B cell (primary cell): ENCODE measurements around the gene INCA1. TPM values are rescaled to one million over a fixed set of nuclear protein-coding genes. Genes with fewer than 3 reads are reported as not detected.
A peak's percentile ranks its signal among the peaks of the same experiment; 100 is the strongest.

Source experiments
- ATAC-seq: fragments of 200-7000 bp; cut with Tn5 transposase; one replicate; pipeline ENCODE4 v1.10.0; 2021; ENCODE audit warnings: low read depth, mild to moderate bottlenecking, moderate number of reproducible peaks, moderate library complexity
- CTCF ChIA-PET: fragments of 350-600 bp; sonication (Branson Sonifier 250); formaldehyde crosslinking; loops from one replicate; lab custom pipeline; 2021; ENCODE audit warnings: antibody characterized with exemption, inconsistent platforms; lab: Charles Lee
- POLR2A ChIA-PET: fragments of 350-600 bp; sonication (Branson Sonifier 250); formaldehyde crosslinking; loops from one replicate; lab custom pipeline; 2021; ENCODE audit warnings: antibody characterized with exemption; lab: Charles Lee
- DNase-seq: peaks from one replicate; pipeline ENCODE4 v3.0.0; 2013
- H2AFZ ChIP-seq: 2 replicates; pipeline ENCODE4 v1.6.1; 2012; ENCODE audit warnings: mild to moderate bottlenecking, low read depth, low read length; ENCODE audit not compliant: insufficient read depth, poor library complexity, severe bottlenecking
- H3K27ac ChIP-seq, 2 donors: 1 replicate in 1 of 2; 2 replicates in 1 of 2; pipeline ENCODE4 v1.5.1; 2012 to 2013; ENCODE audit warnings: low read length in 2 of 2, mild to moderate bottlenecking in 2 of 2, moderate library complexity in 1 of 2
- H3K27me3 ChIP-seq, 4 experiments: fragments of 200-600 bp in 1 of 4; sonication (generic) in 1 of 4; replicated peaks in 1 of 4; 1 replicate in 2 of 4; 2 replicates in 2 of 4; pipeline versions ENCODE4 v1.6.1 to v1.7.0; 2013 to 2016; ENCODE audit warnings: low read length in 3 of 4, mild to moderate bottlenecking in 2 of 4, mixed read lengths in 1 of 4, moderate library complexity in 1 of 4; ENCODE audit not compliant: insufficient read depth in 4 of 4, control insufficient read depth in 3 of 4; ENCODE audit errors: control extremely low read depth in 1 of 4
- H3K36me3 ChIP-seq, 2 experiments: replicated peaks in 1 of 2; 1 replicate in 1 of 2; 2 replicates in 1 of 2; pipeline versions ENCODE4 v1.6.1 to v1.7.1; 2013; ENCODE audit warnings: low read length in 1 of 2; ENCODE audit not compliant: insufficient read depth in 2 of 2, control insufficient read depth in 1 of 2; ENCODE audit errors: control extremely low read depth in 1 of 2, extremely low read depth in 1 of 2
- H3K4me1 ChIP-seq, 2 donors: fragments of 200-600 bp in 1 of 2; sonication (generic) in 1 of 2; 1 replicate in 1 of 2; 2 replicates in 1 of 2; pipeline versions ENCODE4 v1.5.1 to v1.6.1; 2013 to 2017; ENCODE audit warnings: low read length in 2 of 2; ENCODE audit not compliant: control insufficient read depth in 2 of 2, insufficient read depth in 2 of 2
- H3K4me2 ChIP-seq: replicated peaks from 2 replicates; pipeline ENCODE3; 2012; ENCODE audit warnings: mild to moderate bottlenecking, low read depth, low read length; ENCODE audit not compliant: poor library complexity, severe bottlenecking
- H3K4me3 ChIP-seq, 5 experiments: fragments of 200-600 bp in 1 of 5; sonication (generic) in 1 of 5; 1 replicate in 3 of 5; 2 replicates in 2 of 5; pipeline versions ENCODE4 v1.5.1 to v1.7.0; 2011 to 2016; ENCODE audit warnings: low read length in 4 of 5, mild to moderate bottlenecking in 4 of 5, low read depth in 2 of 5, control low read depth in 1 of 5, moderate library complexity in 1 of 5; ENCODE audit not compliant: insufficient read depth in 1 of 5; ENCODE audit errors: control extremely low read depth in 1 of 5, extremely low read depth in 1 of 5
- H3K79me2 ChIP-seq: fragments of 200-600 bp; sonication (generic); one replicate; pipeline ENCODE4 v1.6.0; 2016; ENCODE audit warnings: low read length; ENCODE audit not compliant: control insufficient read depth, insufficient read depth
- H3K9ac ChIP-seq: fragments of 200-600 bp; sonication (generic); 2 replicates; pipeline ENCODE4 v1.6.1; 2017; ENCODE audit warnings: mild to moderate bottlenecking, low read length, moderate library complexity
- H3K9me3 ChIP-seq, 3 donors: one replicate each; pipeline versions ENCODE4 v1.6.1 to v1.7.1; 2013; ENCODE audit warnings: low read length in 2 of 3; ENCODE audit not compliant: control insufficient read depth in 2 of 3, insufficient read depth in 1 of 3; ENCODE audit errors: control extremely low read depth in 1 of 3
- H4K20me1 ChIP-seq: 2 replicates; pipeline ENCODE4 v1.6.0; 2012; ENCODE audit warnings: mild to moderate bottlenecking, low read length; ENCODE audit not compliant: insufficient read depth, control insufficient read depth, poor library complexity, severe bottlenecking
- H3K27ac Mint-ChIP-seq: one replicate; pipeline ENCODE4 v1.8.0; 2021; ENCODE audit warnings: mixed read lengths
- H3K27me3 Mint-ChIP-seq: one replicate; pipeline ENCODE4 v1.8.0; 2021; ENCODE audit warnings: mixed read lengths
- H3K4me1 Mint-ChIP-seq: one replicate; pipeline ENCODE4 v1.8.0; 2021; ENCODE audit warnings: mixed read lengths
- H3K4me3 Mint-ChIP-seq: one replicate; pipeline ENCODE4 v1.8.0; 2021; ENCODE audit warnings: mixed read lengths
- H3K9me3 Mint-ChIP-seq: one replicate; pipeline ENCODE4 v1.8.0; 2022; ENCODE audit warnings: mixed read lengths; ENCODE audit not compliant: insufficient read depth
- EZH2 ChIP-seq: IDR thresholded peaks from 2 replicates; pipeline ENCODE4 v1.6.1; 2012; ENCODE audit warnings: borderline replicate concordance, low read depth, mild to moderate bottlenecking, moderate library complexity, low read length; ENCODE audit not compliant: insufficient read depth, poor library complexity, severe bottlenecking
- WGBS: methylation state at CpG from one replicate; pipeline ENCODE4 v1.1.5; 2013; ENCODE audit warnings: missing lambda C conversion rate; ENCODE audit not compliant: insufficient coverage; 5-methylcytosine and 5-hydroxymethylcytosine counted together
- intact Hi-C: fragments of 100-400 bp; cut with micrococcal nuclease; formaldehyde crosslinking; loops from one replicate; pipeline ENCODE4 v1.10.0; 2022
- polyA plus RNA-seq: library from polyadenylated mRNA; depleted of rRNA; stranded (reverse); fragments of >200 nt; gene quantifications from 2 replicates; pipeline ENCODE4 v1.2.3, GENCODE V29; 2012
- total RNA-seq, 2 donors: library from RNA; stranded (reverse); fragments of 120-200 nt in 1 of 2; gene quantifications; 1 replicate in 1 of 2; 2 replicates in 1 of 2; pipeline versions ENCODE4 v1.2.3 to v1.2.4, GENCODE V29; 2013 to 2022
- TF ChIP-seq, protein P1 (sequence below): fragments of 200-600 bp; IDR thresholded peaks from one replicate; pipeline ENCODE4 v1.8.0; 2022; ENCODE audit warnings: antibody characterized with exemption, mild to moderate bottlenecking

The INCA1 gene
- total and polyA plus RNA-seq, 2 donors (not counting 1 experiment from before 2014, with no cell fraction given), result 0.30 to 0.60 TPM

DNA sequence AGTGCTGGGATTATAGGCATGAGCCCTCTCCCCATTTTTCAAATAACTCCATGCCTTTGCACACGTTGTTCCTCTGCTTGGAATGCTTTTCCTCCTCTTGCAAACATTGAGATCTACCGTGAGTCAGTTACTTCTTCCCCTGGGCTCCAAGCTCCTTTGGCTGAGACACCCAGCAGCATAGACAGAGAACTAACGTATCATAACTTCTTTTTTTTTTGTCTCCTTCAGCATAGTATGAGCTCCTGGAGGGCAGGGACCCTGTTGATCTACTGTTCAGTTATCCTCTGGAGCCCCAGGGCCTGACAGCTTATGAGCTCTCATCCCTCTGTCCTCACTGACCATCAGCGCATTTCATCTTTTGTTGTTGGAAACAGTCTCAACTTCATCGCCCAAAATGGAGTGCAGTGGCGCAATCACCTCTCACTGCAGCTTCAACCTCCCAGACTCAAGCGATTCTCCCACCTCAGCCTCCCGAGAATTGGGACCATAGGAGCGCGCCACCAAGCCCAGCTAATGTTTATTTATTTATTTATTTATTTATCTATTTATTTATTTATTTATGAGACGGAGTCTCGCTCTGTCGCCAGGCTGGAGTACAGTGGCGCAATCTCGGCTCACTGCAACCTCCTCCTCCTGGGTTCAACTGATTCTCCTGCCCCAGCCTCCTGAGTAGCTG, 31.9 kb downstream of the INCA1 start:
- Mint-ChIP-seq H3K4me3 (peak overlapping the region; percentile 66), H3K9me3 (no peaks in the 10 kb centered on the region), H3K27ac (peak overlapping the region; percentile 72), H3K4me1 (peaks cover 13% of the 10 kb centered on the region), H3K27me3 (no peaks in the 10 kb centered on the region)
- Histone ChIP-seq H3K9me3 (no peaks in the 10 kb centered on the region), H3K4me2 (no peak overlapping the region), H4K20me1 (no peaks in the 10 kb centered on the region), H3K9ac (no peak overlapping the region), H3K4me3 (no peak overlapping the region), H3K27ac (no peak overlapping the region), H3K27me3 (no peaks in the 10 kb centered on the region), H3K4me1 (peaks cover 17 to 22% of the 10 kb centered on the region in 2 donors), H3K36me3 (peaks cover 0 to 7% of the 10 kb centered on the region in 2 experiments), H3K79me2 (peaks cover 26% of the 10 kb centered on the region), H2AFZ (no peak overlapping the region)
- ATAC-seq (no peak), DNase-seq (no peak)
- 98% methylated on average over 11 of the region's 15 CpGs for WGBS
- TF ChIP-seq EZH2, result no peak
- TF ChIP-seq, protein P1, sequence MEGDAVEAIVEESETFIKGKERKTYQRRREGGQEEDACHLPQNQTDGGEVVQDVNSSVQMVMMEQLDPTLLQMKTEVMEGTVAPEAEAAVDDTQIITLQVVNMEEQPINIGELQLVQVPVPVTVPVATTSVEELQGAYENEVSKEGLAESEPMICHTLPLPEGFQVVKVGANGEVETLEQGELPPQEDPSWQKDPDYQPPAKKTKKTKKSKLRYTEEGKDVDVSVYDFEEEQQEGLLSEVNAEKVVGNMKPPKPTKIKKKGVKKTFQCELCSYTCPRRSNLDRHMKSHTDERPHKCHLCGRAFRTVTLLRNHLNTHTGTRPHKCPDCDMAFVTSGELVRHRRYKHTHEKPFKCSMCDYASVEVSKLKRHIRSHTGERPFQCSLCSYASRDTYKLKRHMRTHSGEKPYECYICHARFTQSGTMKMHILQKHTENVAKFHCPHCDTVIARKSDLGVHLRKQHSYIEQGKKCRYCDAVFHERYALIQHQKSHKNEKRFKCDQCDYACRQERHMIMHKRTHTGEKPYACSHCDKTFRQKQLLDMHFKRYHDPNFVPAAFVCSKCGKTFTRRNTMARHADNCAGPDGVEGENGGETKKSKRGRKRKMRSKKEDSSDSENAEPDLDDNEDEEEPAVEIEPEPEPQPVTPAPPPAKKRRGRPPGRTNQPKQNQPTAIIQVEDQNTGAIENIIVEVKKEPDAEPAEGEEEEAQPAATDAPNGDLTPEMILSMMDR, result no peak
- ChIA-PET POLR2A (interaction anchor here (0.6 to 4.7 kb wide), 3 partner anchors 17 to 234 kb away, joined by 6 to 81 read pairs (median 25); partner anchors contain the start of genes PFN1, RNF167 and SLC25A11), CTCF (interaction anchor here (0.8 to 2.8 kb wide), 7 partner anchors 14 to 65 kb away, joined by 3 to 24 read pairs (median 5); partner anchors contain the start of genes CAMTA2, PFN1, RNF167 and SLC25A11)
- intact Hi-C loops, result loop anchor here (5.0 kb wide), 1 partner anchor 52 kb away; no protein-coding TSS in a partner anchor

DNA sequence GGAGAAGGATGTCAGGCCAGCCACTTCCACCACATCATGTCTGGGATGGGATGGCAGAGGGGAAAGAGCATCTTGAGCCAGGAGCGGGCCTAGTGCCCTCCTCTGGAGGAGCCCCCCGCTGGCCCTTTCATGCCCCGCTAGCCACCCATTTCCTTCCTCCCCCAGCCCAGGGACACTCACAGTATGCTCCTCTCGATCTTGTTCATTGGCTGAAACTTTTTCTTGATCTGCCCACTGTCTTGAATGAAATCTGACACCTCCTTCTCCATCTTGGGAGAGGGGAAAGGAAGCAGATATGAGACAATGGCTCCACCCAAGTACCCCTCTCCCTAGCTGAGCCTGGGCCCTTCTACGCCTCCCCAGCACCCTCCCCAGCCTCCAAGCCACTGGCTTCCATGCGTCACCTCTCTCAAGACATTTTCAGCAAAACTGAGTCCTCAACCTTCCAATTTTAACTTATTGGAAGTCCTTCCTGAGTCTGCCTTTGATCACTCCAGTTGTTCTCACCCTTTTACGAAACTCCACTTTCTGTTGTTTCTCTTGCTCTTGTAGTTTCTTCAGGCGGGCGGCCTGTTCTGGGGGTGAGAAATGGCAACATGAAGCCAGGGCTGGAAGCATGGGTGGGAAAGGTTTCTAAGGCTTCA, 36.9 kb downstream of the INCA1 start:
- no peaks in the 10 kb centered on the region for H3K27me3 ChIP-seq
- no peak for DNase-seq
- Mint-ChIP-seq H3K4me3 (no peak overlapping the region), H3K27ac (no peak overlapping the region), H3K27me3 (no peaks in the 10 kb centered on the region), H3K9me3 (no peaks in the 10 kb centered on the region), H3K4me1 (peaks cover 3% of the 10 kb centered on the region)
- no peak overlapping the region for H3K4me3 ChIP-seq
- H3K4me1 ChIP-seq, result no peaks in the 10 kb centered on the region
- TF ChIP-seq EZH2, result no peak
- TF ChIP-seq, protein P1, result no peak
- intact Hi-C loops, result no loop called here
- H2AFZ ChIP-seq, result no peak overlapping the region
- H3K27ac ChIP-seq, result no peak overlapping the region
- H3K36me3 ChIP-seq, result peaks cover 0 to 21% of the 10 kb centered on the region in 2 experiments
- H3K4me2 ChIP-seq, result no peak overlapping the region
- 91% methylated on average over 4 of the region's 9 CpGs for WGBS
- no peak for ATAC-seq
- POLR2A ChIA-PET, result interaction anchor here (1.3 kb wide), 1 partner anchor 56 kb away, joined by 3 read pairs; no protein-coding TSS in a partner anchor
- no peaks in the 10 kb centered on the region for H3K9me3 ChIP-seq
- H4K20me1 ChIP-seq, result no peaks in the 10 kb centered on the region
- H3K79me2 ChIP-seq, result peaks cover 8% of the 10 kb centered on the region
- CTCF ChIA-PET, result no interaction called here
- no peak overlapping the region for H3K9ac ChIP-seq
